GM23338 (cell line): Measurements from ENCODE around the gene CDK4.

Experiments used
- CREB1 ChIP-seq: fragments of 250-450 bp; sonication (Bioruptor Pico); IDR thresholded peaks from 2 replicates; pipeline ENCODE4 v1.5.0; 2020; ENCODE audit warnings: low read depth, mild to moderate bottlenecking, moderate library complexity
- EZH2 ChIP-seq: fragments of 200-600 bp; sonication (generic); IDR thresholded peaks from one replicate; pipeline ENCODE4 v1.8.0; 2017; ENCODE audit warnings: antibody characterized with exemption, mild to moderate bottlenecking, low read depth; ENCODE audit not compliant: unreplicated experiment
- EZH2phosphoT487 ChIP-seq: fragments of 200-600 bp; sonication (generic); IDR thresholded peaks from one replicate; pipeline ENCODE4 v1.8.1; 2018; ENCODE audit warnings: antibody characterized with exemption; ENCODE audit not compliant: unreplicated experiment
- POLR2AphosphoS5 ChIP-seq: IDR thresholded peaks from 2 replicates; pipeline ENCODE4 v1.6.1; 2016; ENCODE audit warnings: antibody characterized with exemption, low read depth
- STAT1 ChIP-seq: IDR thresholded peaks from one replicate; pipeline ENCODE4 v1.6.1; 2016; ENCODE audit warnings: antibody characterized with exemption; ENCODE audit not compliant: unreplicated experiment
- TF ChIP-seq, protein P1 (sequence below), 2 experiments: fragments of 200-600 bp in 1 of 2; sonication (generic) in 1 of 2; conservative IDR thresholded peaks; 2 replicates each; pipeline versions ENCODE4 v1.5.1 to v1.6.1; 2016 to 2017; ENCODE audit warnings: antibody characterized with exemption in 2 of 2, low read depth in 2 of 2, mild to moderate bottlenecking in 2 of 2, moderate library complexity in 1 of 2
- TF ChIP-seq, protein P2 (sequence below): IDR thresholded peaks from 2 replicates; pipeline ENCODE4 v1.6.1; 2016; ENCODE audit warnings: antibody characterized with exemption

DNA sequence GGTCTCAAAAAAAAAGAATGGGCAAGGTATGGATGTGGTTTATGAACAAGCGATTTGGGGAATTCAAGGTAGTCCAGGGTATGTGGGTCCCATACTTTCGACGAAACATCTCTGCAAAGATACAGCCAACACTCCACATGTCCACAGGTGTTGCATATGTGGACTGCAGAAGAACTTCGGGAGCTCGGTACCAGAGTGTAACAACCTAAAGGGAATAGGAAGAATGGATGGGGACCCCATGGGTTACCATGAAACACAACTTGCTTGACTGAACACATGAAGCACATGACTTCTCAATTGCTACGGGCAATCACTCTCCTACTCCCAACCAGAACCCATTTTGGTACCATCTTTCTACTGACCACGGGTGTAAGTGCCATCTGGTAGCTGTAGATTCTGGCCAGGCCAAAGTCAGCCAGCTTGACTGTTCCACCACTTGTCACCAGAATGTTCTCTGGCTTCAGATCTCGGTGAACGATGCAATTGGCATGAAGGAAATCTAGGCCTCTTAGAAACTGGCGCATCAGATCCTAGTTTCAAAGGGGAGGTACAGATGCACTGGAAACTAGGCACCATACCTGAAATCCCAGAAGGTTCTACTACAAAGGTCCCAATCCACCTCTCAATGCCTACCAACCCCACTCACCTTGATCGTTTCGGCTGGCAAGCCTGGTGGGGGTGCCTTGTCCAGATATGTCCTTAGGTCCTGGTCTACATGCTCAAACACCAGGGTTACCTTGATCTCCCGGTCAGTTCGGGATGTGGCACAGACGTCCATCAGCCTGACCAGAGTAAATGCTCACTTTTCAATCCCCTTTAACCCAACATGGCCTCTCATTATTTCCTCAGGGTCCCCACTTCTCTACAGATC is 1.3 kb downstream of the CDK4 start:
- TF ChIP-seq EZH2phosphoT487 (no peak), CREB1 (CRISPR knock-in tag) (no peak), EZH2 (no peak), POLR2AphosphoS5 (no peak), STAT1 (no peak)
- TF ChIP-seq, protein P1, sequence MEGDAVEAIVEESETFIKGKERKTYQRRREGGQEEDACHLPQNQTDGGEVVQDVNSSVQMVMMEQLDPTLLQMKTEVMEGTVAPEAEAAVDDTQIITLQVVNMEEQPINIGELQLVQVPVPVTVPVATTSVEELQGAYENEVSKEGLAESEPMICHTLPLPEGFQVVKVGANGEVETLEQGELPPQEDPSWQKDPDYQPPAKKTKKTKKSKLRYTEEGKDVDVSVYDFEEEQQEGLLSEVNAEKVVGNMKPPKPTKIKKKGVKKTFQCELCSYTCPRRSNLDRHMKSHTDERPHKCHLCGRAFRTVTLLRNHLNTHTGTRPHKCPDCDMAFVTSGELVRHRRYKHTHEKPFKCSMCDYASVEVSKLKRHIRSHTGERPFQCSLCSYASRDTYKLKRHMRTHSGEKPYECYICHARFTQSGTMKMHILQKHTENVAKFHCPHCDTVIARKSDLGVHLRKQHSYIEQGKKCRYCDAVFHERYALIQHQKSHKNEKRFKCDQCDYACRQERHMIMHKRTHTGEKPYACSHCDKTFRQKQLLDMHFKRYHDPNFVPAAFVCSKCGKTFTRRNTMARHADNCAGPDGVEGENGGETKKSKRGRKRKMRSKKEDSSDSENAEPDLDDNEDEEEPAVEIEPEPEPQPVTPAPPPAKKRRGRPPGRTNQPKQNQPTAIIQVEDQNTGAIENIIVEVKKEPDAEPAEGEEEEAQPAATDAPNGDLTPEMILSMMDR (conservative IDR thresholded peaks at IDR 0.05; ENCODE audit: low read depth in 2 of 2) = no peak
- TF ChIP-seq, protein P2, sequence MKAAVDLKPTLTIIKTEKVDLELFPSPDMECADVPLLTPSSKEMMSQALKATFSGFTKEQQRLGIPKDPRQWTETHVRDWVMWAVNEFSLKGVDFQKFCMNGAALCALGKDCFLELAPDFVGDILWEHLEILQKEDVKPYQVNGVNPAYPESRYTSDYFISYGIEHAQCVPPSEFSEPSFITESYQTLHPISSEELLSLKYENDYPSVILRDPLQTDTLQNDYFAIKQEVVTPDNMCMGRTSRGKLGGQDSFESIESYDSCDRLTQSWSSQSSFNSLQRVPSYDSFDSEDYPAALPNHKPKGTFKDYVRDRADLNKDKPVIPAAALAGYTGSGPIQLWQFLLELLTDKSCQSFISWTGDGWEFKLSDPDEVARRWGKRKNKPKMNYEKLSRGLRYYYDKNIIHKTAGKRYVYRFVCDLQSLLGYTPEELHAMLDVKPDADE = no peak
